Stimulated activated CD8-positive, alpha-beta memory T cell treated with anti-CD3 and anti-CD28 coated beads, Interleukin-15, amount 100 ng/mL, for 4 hours (primary cell): Measurements from ENCODE around the gene TRIM15.

Source experiments
- DNase-seq, 2 donors: peaks; one replicate each; pipeline ENCODE4 v3.0.0-alpha.2; 2020; ENCODE audit warnings: low read depth in 2 of 2

TRIM15 gene

GRCh38 chr6:30145818-30146217 is 17.5 kb upstream of the TRIM15 start:
- no peak for DNase-seq

- DNase-seq = no peak
Observed at GRCh38 chr6:30147096-30147495, 16.2 kb upstream of the TRIM15 start.

- DNase-seq = no peak
Observed at GRCh38 chr6:30149234-30149633, 14.1 kb upstream of the TRIM15 start.

DNA sequence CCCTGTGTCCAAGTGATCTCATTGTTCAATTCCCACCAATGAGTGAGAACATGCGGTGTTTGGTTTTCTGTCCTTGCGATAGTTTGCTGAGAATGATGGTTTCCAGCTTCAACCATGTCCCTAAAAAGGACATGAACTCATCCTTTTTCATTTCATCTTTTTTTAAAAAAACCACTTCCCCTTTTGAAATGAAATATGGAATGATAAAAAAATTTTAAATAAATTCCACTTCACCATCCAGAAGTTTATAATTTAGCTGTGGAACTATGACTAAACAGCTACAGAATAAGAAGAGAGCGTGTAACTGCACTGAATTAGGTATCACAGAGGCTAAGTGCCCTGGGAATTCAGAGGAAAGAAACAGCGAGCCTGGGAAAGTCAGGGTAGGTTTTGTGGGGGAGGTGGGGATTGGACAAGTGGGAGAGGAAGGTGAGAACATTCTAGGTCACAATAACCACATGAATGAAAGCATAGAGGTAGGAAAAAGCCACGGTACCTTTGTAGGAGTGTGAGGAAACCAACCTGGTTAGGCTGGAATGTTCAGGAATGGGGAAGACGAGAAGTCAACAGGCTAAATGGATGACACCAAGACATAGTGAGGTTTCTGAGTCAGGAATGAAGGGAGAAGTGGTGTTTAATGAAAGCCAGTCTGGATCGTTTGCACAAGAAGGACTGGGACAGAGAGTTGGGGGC is 13.3 kb upstream of the TRIM15 start:
- no peak for DNase-seq

DNA sequence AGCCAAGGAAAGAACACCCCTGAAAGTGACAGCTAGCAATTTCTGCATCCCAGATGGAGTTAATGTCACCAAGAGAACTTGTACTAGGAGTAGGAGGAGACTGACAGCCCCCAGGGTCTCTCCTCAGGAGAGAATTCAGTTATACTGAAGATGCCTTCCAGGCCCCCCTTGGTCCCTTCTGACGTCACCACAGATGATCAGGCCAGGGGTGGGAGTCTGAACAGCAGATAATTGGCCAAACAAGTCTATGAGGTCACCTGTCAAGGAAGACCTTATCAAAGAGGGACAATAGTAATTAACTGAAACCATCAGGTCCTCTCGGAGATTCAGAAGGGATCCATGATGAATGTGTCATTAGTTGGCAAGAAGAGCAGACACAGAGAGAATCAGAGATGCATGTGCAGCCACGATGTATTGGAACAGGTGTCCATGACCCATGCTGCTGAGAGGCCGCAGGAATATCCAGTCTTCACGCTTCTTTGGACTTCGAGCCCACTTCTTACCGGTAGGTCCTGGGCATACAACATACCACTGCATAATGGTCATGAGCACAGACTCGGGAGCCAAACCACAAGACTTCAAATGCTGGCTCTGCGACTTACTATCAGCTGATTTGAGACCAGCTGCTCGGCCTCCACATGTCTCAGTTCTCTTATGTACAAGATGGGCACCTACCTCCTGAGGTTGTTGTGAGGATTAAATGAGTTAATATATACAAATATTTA is 12.5 kb upstream of the TRIM15 start:
- no peak for DNase-seq

GRCh38 chr6:30151580-30151979 is 11.8 kb upstream of the TRIM15 start:
- no peak for DNase-seq

- no peak for DNase-seq
Observed at GRCh38 chr6:30152016-30152673, 11.2 kb upstream of the TRIM15 start.

- DNase-seq = no peak
Observed at GRCh38 chr6:30152910-30153610, 10.3 kb upstream of the TRIM15 start.

DNA sequence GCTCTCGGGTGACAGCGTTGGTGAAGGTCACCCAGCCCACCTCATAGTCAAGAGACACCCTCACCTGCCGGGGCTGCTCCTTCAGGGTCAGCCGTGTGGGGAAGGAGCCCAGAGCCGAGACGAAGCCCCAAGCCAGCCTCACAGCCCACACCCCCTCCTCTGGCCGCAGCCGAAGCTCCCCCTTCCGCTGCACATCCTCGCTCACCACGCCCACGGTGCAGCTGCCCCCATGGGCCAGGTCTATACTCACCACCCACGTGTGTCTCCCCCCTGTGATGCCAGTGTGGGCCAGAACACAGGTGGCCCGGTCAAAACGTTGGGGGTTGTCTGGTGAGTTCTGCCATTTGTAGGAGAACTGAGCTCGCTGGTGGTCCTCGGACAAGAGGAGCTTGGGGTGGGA is 9.3 kb upstream of the TRIM15 start:
- DNase-seq = no peak

GRCh38 chr6:30154709-30155519 is 8.4 kb upstream of the TRIM15 start:
- no peak for DNase-seq

- no peak for DNase-seq
Observed at GRCh38 chr6:30155520-30156261, 7.7 kb upstream of the TRIM15 start.

DNA sequence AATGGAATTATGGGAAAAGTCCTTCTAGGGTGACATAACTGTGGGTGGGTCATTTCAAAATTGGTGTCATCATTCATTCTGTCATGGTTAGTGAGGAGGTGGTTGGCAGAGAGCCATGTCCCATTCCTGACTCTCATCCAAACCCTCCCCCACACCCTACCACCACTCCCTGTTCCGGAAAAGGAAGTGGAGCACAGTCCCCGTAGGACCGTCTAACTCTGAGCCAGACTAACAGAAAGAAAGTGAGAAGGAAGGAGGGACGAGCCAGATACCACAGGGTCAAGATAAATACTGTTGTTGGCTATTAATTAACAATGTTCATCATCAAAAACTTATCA is 7.1 kb upstream of the TRIM15 start:
- no peak for DNase-seq

DNA sequence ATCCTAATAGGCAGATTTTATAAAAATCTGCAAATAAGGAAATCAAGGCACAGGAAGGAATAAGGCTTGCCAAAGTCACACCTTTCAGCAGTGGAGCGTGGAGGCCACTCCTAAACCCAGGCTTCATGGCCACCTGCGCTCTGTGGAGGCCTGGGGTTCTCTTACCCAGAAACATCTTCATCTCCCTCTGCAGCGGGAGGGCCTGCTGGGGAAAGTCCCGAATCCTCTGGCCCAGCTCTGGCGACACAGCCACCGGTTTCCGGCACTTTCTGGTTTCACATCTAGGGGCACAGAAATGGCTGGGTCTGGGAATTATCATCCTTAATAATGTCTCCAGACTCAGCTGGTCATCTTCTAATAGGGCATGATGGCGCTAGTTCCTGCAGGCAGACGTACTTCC is 6.6 kb upstream of the TRIM15 start:
- DNase-seq = no peak

DNA sequence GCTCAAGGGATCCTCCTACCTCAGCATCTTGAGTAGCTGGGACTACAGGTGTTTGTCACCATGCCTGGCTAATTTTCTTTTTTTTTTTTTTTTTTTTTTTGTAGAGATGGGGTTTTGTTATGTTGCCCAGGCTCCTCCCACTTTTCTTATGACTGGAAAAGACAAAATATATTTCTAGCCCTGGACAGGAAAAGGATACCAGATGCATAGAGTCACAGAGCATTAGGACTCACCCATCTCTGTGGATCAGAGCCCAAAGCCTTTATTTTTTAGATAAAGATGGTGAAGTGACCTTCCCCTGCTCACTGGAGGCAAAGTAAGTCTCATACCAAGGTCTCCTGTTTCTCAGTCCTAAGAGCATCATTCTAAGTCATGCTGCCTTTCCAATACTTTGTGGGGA is 5.8 kb upstream of the TRIM15 start:
- no peak for DNase-seq

GRCh38 chr6:30157999-30158398 is 5.3 kb upstream of the TRIM15 start:
- DNase-seq = no peak

DNA sequence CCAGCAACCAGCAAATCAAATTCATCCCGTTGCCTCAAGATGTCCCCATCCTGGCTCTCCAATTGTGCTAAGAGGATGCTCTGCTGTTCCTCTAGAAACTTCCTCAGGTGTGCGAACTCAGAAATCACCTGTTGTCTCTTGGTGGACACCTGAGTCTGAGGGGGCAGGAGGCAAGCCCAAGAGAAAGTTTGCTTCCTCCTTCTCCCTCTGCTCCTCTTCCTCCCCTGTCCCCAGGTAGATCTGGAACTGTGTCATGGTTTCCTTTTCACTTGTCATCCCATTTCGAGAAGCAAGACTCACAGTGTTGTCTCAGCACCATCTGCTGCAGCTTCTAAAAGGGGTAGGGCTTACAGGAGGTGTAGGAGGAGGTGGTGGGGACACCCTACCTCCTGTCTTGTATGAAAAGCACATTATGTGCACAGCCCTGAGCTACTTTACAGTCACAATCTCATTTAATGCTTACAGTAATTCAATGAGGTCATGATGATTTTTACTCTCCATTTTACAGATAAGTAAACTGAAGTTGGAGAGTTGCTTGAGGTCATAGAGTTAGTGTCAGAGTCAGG is 4.8 kb upstream of the TRIM15 start:
- DNase-seq = no peak

GRCh38 chr6:30160008-30160784 is 3.1 kb upstream of the TRIM15 start:
- DNase-seq = no peak

GRCh38 chr6:30160785-30161531 is 2.4 kb upstream of the TRIM15 start, which contains the start of gene TRIM10:
Gene TRIM10, minus strand, starts transcription at chr6:30161211. Its CDS starts 353 bp downstream, at chr6:30160858.
- DNase-seq = no peak
